LoVo (cell line): Measurements from ENCODE around the gene LMAN1L.

Experiments
- DNase-seq: peaks from one replicate; pipeline ENCODE4 v3.0.0-alpha.2; 2016; ENCODE audit warnings: low spot score

The LMAN1L gene

GRCh38 chr15:74857671-74858368 lies 45.2 kb downstream of the LMAN1L start:
- no peak for DNase-seq

GRCh38 chr15:74858369-74858740 lies 45.7 kb downstream of the LMAN1L start:
- DNase-seq = no peak

GRCh38 chr15:74863239-74864056 lies 50.8 kb downstream of the LMAN1L start:
- no peak for DNase-seq

- no peak for DNase-seq
Observed at GRCh38 chr15:74864296-74864695, 51.7 kb downstream of the LMAN1L start.

- peak; percentile 14 for DNase-seq
Observed at GRCh38 chr15:74865316-74865715, 52.7 kb downstream of the LMAN1L start.

- DNase-seq = no peak
Observed at GRCh38 chr15:74866090-74866489, 53.5 kb downstream of the LMAN1L start.

GRCh38 chr15:74867466-74868038 lies 54.9 kb downstream of the LMAN1L start:
- DNase-seq = no peak

GRCh38 chr15:74868059-74868458 lies 55.4 kb downstream of the LMAN1L start:
- peak; percentile 50 for DNase-seq

GRCh38 chr15:74869372-74869725 lies 56.7 kb downstream of the LMAN1L start:
- no peak for DNase-seq

GRCh38 chr15:74869726-74870407 lies 57.2 kb downstream of the LMAN1L start:
- DNase-seq = no peak

- no peak for DNase-seq
Observed at GRCh38 chr15:74870436-74871215, 58.0 kb downstream of the LMAN1L start.

- DNase-seq = no peak
Observed at GRCh38 chr15:74872702-74873035, 60.0 kb downstream of the LMAN1L start.

- DNase-seq = peak; percentile 96
Observed at GRCh38 chr15:74873036-74873755, 60.6 kb downstream of the LMAN1L start, which contains the start of gene SCAMP2. Gene SCAMP2 (minus strand): TSS chr15:74873365. CDS start chr15:74873255, 110 bp downstream.

- DNase-seq = peak; percentile 27
Observed at GRCh38 chr15:74873756-74874424, 61.3 kb downstream of the LMAN1L start.
